BE2C (cell line): ENCODE measurements around the gene NEK8.

Source experiments
- DNase-seq: peaks from one replicate; pipeline ENCODE4 v3.0.0-alpha.2; 2020
- H3K27me3 ChIP-seq: fragments of 250-450 bp; sonication (Bioruptor Pico); 2 replicates; pipeline ENCODE4 v1.5.1; 2020; ENCODE audit warnings: mild to moderate bottlenecking
- H3K36me3 ChIP-seq: fragments of 250-450 bp; sonication (Bioruptor Pico); 2 replicates; pipeline ENCODE4 v1.5.1; 2020; ENCODE audit warnings: mild to moderate bottlenecking
- H3K4me1 ChIP-seq: fragments of 250-450 bp; sonication (Bioruptor Pico); 2 replicates; pipeline ENCODE4 v1.5.1; 2020
- H3K4me3 ChIP-seq: 2 replicates; pipeline ENCODE4 v1.5.1; 2011; ENCODE audit warnings: low read depth, low read length
- H3K9me3 ChIP-seq: fragments of 250-450 bp; sonication (Bioruptor Pico); 2 replicates; pipeline ENCODE4 v1.5.1; 2020
- TF ChIP-seq, protein P1 (sequence below): IDR thresholded peaks from 2 replicates; pipeline ENCODE4 v1.5.1; 2012; ENCODE audit warnings: mild to moderate bottlenecking, low read depth, low read length

Gene NEK8

DNA sequence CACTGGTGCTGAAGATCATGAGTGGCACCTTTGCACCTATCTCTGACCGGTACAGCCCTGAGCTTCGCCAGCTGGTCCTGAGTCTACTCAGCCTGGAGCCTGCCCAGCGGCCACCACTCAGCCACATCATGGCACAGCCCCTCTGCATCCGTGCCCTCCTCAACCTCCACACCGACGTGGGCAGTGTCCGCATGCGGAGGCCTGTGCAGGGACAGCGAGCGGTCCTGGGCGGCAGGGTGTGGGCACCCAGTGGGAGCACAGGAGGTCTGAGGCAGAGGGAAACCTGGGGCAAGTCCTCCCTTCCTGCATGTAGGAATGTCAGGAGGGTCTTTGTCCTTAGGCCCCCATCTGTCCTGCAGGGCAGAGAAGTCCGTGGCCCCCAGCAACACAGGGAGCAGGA, 8.7 kb downstream of the NEK8 start:
- H3K4me3 ChIP-seq: no peak overlapping the region
- no peaks in the 10 kb centered on the region for H3K27me3 ChIP-seq
- no peaks in the 10 kb centered on the region for H3K9me3 ChIP-seq
- TF ChIP-seq, protein P1, sequence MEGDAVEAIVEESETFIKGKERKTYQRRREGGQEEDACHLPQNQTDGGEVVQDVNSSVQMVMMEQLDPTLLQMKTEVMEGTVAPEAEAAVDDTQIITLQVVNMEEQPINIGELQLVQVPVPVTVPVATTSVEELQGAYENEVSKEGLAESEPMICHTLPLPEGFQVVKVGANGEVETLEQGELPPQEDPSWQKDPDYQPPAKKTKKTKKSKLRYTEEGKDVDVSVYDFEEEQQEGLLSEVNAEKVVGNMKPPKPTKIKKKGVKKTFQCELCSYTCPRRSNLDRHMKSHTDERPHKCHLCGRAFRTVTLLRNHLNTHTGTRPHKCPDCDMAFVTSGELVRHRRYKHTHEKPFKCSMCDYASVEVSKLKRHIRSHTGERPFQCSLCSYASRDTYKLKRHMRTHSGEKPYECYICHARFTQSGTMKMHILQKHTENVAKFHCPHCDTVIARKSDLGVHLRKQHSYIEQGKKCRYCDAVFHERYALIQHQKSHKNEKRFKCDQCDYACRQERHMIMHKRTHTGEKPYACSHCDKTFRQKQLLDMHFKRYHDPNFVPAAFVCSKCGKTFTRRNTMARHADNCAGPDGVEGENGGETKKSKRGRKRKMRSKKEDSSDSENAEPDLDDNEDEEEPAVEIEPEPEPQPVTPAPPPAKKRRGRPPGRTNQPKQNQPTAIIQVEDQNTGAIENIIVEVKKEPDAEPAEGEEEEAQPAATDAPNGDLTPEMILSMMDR: no peak
- DNase-seq: no peak
- H3K4me1 ChIP-seq: no peaks in the 10 kb centered on the region
- H3K36me3 ChIP-seq: no peaks in the 10 kb centered on the region

DNA sequence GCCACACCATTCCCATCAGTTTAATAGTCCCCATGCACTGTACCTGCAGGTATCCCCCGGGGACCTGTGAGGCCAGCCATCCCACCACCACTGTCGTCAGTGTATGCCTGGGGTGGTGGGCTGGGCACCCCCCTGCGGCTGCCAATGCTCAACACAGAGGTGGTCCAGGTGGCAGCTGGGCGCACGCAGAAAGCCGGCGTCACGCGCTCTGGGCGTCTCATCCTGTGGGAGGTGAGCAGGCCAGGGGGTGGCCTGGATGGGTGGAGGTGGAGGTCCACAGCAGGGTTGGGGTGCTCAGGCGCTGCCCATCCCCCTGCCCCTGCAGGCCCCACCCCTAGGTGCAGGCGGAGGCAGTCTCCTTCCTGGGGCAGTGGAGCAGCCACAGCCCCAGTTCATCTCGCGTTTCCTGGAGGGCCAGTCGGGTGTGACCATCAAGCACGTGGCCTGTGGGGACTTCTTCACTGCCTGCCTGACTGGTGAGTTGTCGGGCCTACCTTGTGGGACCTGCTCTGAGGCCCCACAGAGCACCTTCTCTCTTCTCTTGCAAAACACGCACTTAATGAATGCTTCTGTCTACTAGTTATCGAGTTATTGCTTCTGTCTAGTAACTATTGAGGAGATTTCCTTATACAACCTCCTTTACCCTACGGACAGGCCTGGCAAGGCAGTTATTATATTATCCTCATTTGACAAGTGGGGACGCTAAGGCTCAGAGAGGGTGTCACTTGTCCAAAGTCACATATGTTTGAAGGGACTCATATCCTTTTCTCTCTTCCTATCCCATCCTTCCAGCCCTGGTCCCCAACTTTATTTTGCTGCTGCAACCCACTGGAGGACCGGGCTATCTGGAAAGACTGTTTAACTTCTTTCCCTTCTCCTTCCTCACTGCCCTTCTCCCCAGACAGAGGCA, 9.4 kb downstream of the NEK8 start:
- no peaks in the 10 kb centered on the region for H3K36me3 ChIP-seq
- H3K4me3 ChIP-seq: no peak overlapping the region
- DNase-seq: no peak
- no peaks in the 10 kb centered on the region for H3K27me3 ChIP-seq
- TF ChIP-seq, protein P1: no peak
- H3K4me1 ChIP-seq: no peaks in the 10 kb centered on the region
- H3K9me3 ChIP-seq: no peaks in the 10 kb centered on the region

DNA sequence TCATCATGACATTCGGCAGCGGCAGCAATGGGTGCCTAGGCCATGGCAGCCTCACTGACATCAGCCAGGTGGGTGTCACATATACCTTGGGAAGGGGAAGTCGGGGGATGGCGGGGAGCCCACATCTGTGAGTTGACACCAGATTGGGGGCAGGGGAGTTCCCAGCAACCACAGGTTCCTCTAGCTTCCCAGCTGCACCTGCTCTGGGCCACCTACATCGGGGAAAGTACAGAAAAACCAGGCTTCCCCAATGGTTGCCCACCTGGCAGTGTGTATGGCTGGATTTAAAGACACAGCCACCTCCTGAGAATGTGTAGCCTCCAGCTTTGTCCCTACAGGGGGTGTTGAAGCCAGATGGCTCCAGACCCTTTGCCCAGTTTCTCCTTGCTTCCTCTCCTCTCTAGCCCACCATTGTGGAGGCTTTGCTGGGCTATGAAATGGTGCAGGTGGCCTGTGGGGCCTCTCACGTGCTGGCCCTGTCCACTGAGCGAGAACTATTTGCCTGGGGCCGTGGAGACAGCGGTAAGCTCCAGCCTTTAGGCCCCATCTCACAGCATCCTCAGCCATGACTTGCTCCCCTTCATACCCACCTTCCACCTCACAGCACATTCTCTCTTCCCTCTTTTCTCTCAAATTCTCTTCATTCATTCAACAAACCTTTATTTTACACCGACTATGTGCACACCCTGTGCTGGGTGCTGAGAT, 10.2 kb downstream of the NEK8 start:
- no peaks in the 10 kb centered on the region for H3K4me1 ChIP-seq
- no peak overlapping the region for H3K4me3 ChIP-seq
- no peak for DNase-seq
- TF ChIP-seq, protein P1: no peak
- no peaks in the 10 kb centered on the region for H3K36me3 ChIP-seq
- H3K27me3 ChIP-seq: no peaks in the 10 kb centered on the region
- no peaks in the 10 kb centered on the region for H3K9me3 ChIP-seq

DNA sequence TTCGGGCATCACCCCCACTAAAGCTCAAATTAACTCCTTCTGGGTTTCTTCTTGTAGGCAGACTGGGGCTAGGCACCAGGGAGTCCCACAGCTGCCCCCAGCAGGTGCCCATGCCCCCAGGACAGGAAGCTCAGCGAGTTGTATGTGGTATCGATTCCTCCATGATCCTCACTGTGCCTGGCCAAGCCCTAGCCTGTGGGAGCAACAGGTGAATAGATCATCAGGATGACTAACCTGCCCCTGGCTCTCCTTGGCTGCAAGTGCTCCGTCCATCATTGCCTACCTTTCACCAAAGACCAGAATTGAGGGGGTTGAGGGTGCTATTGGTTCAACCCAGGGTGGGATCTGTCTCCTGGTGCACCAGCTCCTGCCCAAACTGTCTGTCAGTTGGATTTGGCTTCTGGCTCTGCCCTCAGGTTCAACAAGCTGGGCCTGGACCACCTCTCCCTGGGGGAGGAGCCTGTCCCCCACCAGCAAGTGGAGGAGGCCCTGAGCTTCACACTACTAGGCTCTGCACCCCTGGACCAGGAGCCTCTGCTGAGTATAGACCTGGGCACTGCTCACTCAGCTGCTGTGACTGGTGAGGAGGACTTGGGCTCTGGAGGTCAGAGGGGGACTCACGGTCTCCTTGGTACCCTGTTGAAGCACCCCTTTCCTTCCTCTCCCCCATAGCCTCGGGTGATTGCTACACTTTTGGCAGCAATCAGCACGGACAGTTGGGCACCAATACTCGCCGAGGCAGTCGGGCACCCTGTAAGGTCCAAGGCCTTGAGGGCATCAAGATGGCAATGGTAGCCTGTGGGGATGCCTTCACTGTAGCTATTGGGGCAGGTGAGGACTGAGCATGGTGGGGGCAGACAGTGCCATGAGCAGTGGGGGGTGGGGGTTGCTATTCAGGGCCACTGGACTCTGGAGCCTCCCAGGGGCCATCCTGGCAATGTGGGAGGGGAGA, 12.1 kb downstream of the NEK8 start:
- no peak for DNase-seq
- H3K27me3 ChIP-seq: no peaks in the 10 kb centered on the region
- no peak overlapping the region for H3K4me3 ChIP-seq
- H3K9me3 ChIP-seq: no peaks in the 10 kb centered on the region
- H3K4me1 ChIP-seq: no peaks in the 10 kb centered on the region
- H3K36me3 ChIP-seq: no peaks in the 10 kb centered on the region
- TF ChIP-seq, protein P1: no peak

DNA sequence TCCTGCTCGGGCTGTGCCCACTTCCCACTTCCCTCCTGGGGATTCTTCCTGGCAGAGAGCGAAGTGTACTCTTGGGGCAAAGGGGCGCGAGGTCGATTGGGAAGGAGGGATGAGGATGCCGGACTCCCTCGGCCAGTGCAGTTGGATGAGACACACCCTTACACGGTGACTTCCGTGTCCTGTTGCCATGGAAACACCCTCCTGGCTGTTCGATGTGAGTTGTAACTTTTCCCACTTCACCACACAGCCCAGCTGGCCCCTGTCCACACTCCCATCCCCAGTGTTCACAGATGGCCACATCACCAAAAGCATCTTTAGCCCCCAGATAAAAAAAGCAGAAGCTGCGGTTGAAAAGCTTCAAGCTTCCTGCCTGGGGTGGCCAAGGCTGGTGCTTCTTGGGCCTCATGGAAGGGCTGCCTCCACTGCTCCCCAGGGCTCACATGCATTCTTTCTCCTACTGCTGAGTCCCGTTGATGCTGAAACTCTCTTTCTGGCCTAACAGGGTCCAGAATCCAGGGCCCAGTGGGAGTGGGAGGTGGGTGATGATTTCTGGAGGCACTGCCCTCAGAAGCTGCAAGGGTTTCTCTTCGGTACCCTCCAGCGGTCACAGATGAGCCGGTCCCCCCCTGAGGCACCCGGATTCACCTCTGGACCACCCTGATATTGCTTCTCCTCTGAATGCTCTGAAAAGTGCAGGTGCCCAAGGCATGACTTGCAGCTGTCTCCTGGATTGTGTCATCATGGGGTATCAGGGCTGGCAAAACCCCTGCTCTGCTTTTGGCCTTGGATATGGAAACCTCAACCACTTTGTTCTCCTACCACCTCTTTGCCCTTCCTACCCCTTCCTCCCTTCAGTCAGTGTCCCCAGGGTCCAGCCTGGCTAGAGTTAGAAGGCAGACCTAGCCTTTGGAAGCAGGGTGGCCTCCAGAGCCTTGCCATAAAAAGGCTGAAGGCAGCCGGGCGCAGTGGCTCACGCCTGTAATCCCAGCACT, 13.1 kb downstream of the NEK8 start:
- TF ChIP-seq, protein P1: no peak
- H3K4me1 ChIP-seq: peaks cover 6% of the 10 kb centered on the region
- no peaks in the 10 kb centered on the region for H3K27me3 ChIP-seq
- no peak overlapping the region for H3K4me3 ChIP-seq
- no peak for DNase-seq
- H3K9me3 ChIP-seq: no peaks in the 10 kb centered on the region
- 0 out of 2 replicates have a peak, but pooled peaks cover 3% of the 10 kb centered on the region for H3K36me3 ChIP-seq
